Neural cell (in vitro differentiated cells): ENCODE data around the gene SMAD9. TPM values are rescaled to one million over a fixed set of nuclear protein-coding genes. Genes with fewer than 3 reads are reported as not detected.

Source experiments
- H2AFZ ChIP-seq: fragments of 200-600, 300-800 bp; sonication (generic), shearing (Covaris generic); 2 replicates; pipeline ENCODE4 v1.6.0; 2014; ENCODE audit warnings: low read depth, mild to moderate bottlenecking, antibody characterized with exemption, low read length, moderate library complexity
- H3F3A ChIP-seq: fragments of 200-600 bp; shearing (Covaris generic); 2 replicates; pipeline ENCODE4 v1.6.1; 2016; ENCODE audit warnings: mild to moderate bottlenecking, moderate library complexity, mixed read lengths, antibody characterized with exemption, low read length; ENCODE audit not compliant: insufficient read depth, poor library complexity, severe bottlenecking
- H3K27ac ChIP-seq: fragments of 200-600, 300-800 bp; sonication (generic), shearing (Covaris generic); 2 replicates; pipeline ENCODE4 v1.5.1; 2014; ENCODE audit warnings: mild to moderate bottlenecking, low read length, moderate library complexity
- H3K27me3 ChIP-seq: fragments of 300-800, 200-600 bp; sonication (generic), shearing (Covaris generic); 2 replicates; pipeline ENCODE4 v1.6.0; 2014; ENCODE audit warnings: mild to moderate bottlenecking, low read depth, low read length, moderate library complexity; ENCODE audit not compliant: insufficient read depth
- H3K36me3 ChIP-seq: fragments of 300-800, 200-600 bp; sonication (generic), shearing (Covaris generic); 2 replicates; pipeline ENCODE4 v1.5.1; 2014; ENCODE audit warnings: mild to moderate bottlenecking, antibody characterized with exemption, low read length, moderate library complexity; ENCODE audit not compliant: insufficient read depth
- H3K4me2 ChIP-seq: fragments of 300-800, 200-600 bp; sonication (generic), shearing (Covaris generic); 2 replicates; pipeline ENCODE4 v1.6.0; 2014; ENCODE audit warnings: mild to moderate bottlenecking, low read length
- H3K4me3 ChIP-seq: fragments of 300-800, 200-600 bp; sonication (generic), shearing (Covaris generic); 2 replicates; pipeline ENCODE4 v1.5.1; 2014; ENCODE audit warnings: mild to moderate bottlenecking, low read length, moderate library complexity
- H3K79me2 ChIP-seq: fragments of 200-600 bp; shearing (Covaris generic); replicated peaks from 2 replicates; pipeline ENCODE4 v1.6.0; 2014; ENCODE audit warnings: mild to moderate bottlenecking, low read length, moderate library complexity; ENCODE audit not compliant: insufficient read depth
- H3K9ac ChIP-seq: fragments of 300-800, 200-600 bp; sonication (generic), shearing (Covaris generic); 2 replicates; pipeline ENCODE4 v1.6.1; 2016; ENCODE audit warnings: mild to moderate bottlenecking, low read length, mixed read lengths
- H3K9me2 ChIP-seq: fragments of 200-600 bp; shearing (Covaris generic); 2 replicates; pipeline ENCODE4 v1.6.1; 2016; ENCODE audit warnings: mild to moderate bottlenecking, low read length, mixed read lengths; ENCODE audit not compliant: insufficient read depth
- H3K9me3 ChIP-seq: fragments of 200-600, 300-800 bp; sonication (generic), shearing (Covaris generic); 2 replicates; pipeline ENCODE4 v1.6.1; 2016; ENCODE audit warnings: mild to moderate bottlenecking, mixed run types, low read length, moderate library complexity, mixed read lengths
- H4K20me1 ChIP-seq: fragments of 200-600 bp; shearing (Covaris generic); 2 replicates; pipeline ENCODE4 v1.6.1; 2016; ENCODE audit warnings: mild to moderate bottlenecking, mixed run types; ENCODE audit not compliant: insufficient read depth
- EZH2 ChIP-seq: fragments of 200-600, 300-800 bp; shearing (Covaris generic), sonication (generic); IDR thresholded peaks from 2 replicates; pipeline ENCODE4 v1.6.1; 2014; ENCODE audit warnings: antibody characterized with exemption, low read length, borderline replicate concordance, mild to moderate bottlenecking; ENCODE audit not compliant: insufficient read depth, poor library complexity, severe bottlenecking
- polyA plus RNA-seq: library from polyadenylated mRNA; depleted of rRNA; stranded (reverse); fragments of >200 nt; gene quantifications from 2 replicates; pipeline ENCODE4 v1.2.3, GENCODE V29; 2014

Gene SMAD9
- polyA plus RNA-seq, 1 donor from 2014 or later: 2.5 TPM

GRCh38 chr13:36795463-36795862, 124.6 kb downstream of the SMAD9 start:
- H3K4me2 ChIP-seq: no peak overlapping the region
- no peaks in the 10 kb centered on the region for H3K79me2 ChIP-seq
- H3K27me3 ChIP-seq: no peaks in the 10 kb centered on the region
- no peak overlapping the region for H3K27ac ChIP-seq
- no peaks in the 10 kb centered on the region for H3K9me2 ChIP-seq
- TF ChIP-seq EZH2: no peak
- H3F3A ChIP-seq: no peaks in the 10 kb centered on the region
- no peaks in the 10 kb centered on the region for H3K9me3 ChIP-seq
- no peak overlapping the region for H2AFZ ChIP-seq
- no peak overlapping the region for H3K9ac ChIP-seq
- no peaks in the 10 kb centered on the region for H3K36me3 ChIP-seq
- no peak overlapping the region for H3K4me3 ChIP-seq
- H4K20me1 ChIP-seq: no peaks in the 10 kb centered on the region

Other genes with a start within 250 kb of the SMAD9 start
- gene SERTM1, start 246.2 kb downstream of the SMAD9 start, polyA plus RNA-seq: not detected in 2 replicates
- 11.2 and 14.2 TPM in 2 replicates for gene RFXAP, start 101.0 kb downstream of the SMAD9 start, polyA plus RNA-seq
- 50.4 and 63.0 TPM in 2 replicates for gene ALG5, start 79.1 kb upstream of the SMAD9 start, polyA plus RNA-seq
- gene EXOSC8, start 80.5 kb upstream of the SMAD9 start, polyA plus RNA-seq: 68.4 and 81.4 TPM in 2 replicates
- 80.7 and 89.2 TPM in 2 replicates for gene SUPT20H, start 139.4 kb upstream of the SMAD9 start, polyA plus RNA-seq
- not detected in 2 replicates for gene CSNK1A1L, start 185.4 kb upstream of the SMAD9 start, polyA plus RNA-seq